OCI-LY7 (cell line): ENCODE data around the gene RHO. TPM values are rescaled to one million over a fixed set of nuclear protein-coding genes. Genes with fewer than 3 reads are reported as not detected.
"Not testable (repeated sequence)": the region's sequence is repeated elsewhere in the genome, so short reads cannot be mapped to it uniquely, and the experiment has no call there.

ENCODE experiments used
- BruUV-seq: library from RNA; stranded (reverse); fragments of 400-500 nt; replicated peaks from 2 replicates; lab custom pipeline; 2021; lab: Mats Ljungman, UMichigan
- CTCF ChIA-PET: fragments of 300-600 bp; sonication (Branson Sonifier 250); formaldehyde crosslinking; loops from one replicate; lab custom pipeline; 2022; ENCODE audit warnings: antibody characterized with exemption; ENCODE audit not compliant: unreplicated experiment; lab: Charles Lee
- POLR2A ChIA-PET: fragments of 300-600 bp; sonication (Branson Sonifier 250); formaldehyde crosslinking; loops from one replicate; lab custom pipeline; 2022; ENCODE audit warnings: antibody characterized with exemption; lab: Charles Lee
- DNase-seq: peaks from one replicate; pipeline ENCODE4 v3.0.0-alpha.2; 2015; ENCODE audit warnings: low spot score
- H2AFZ ChIP-seq: fragments of 200-600 bp; sonication (generic), shearing (Covaris generic); 2 replicates; pipeline ENCODE4 v1.6.1; 2014; ENCODE audit warnings: mild to moderate bottlenecking, antibody characterized with exemption, low read length, moderate library complexity
- H3K27ac ChIP-seq: fragments of 200-600 bp; sonication (generic); 2 replicates; pipeline ENCODE4 v1.5.1; 2014; ENCODE audit warnings: mixed run types, low read depth, mild to moderate bottlenecking, moderate library complexity, low read length, inconsistent platforms; ENCODE audit not compliant: poor library complexity, severe bottlenecking
- H3K36me3 ChIP-seq: fragments of 200-600 bp; sonication (generic); 2 replicates; pipeline ENCODE4 v1.6.1; 2014; ENCODE audit warnings: mild to moderate bottlenecking, antibody characterized with exemption, low read length, moderate library complexity, mixed read lengths; ENCODE audit not compliant: insufficient read depth
- H3K4me1 ChIP-seq: fragments of 200-600 bp; sonication (generic); 2 replicates; pipeline ENCODE4 v1.5.1; 2014; ENCODE audit warnings: mild to moderate bottlenecking, low read length; ENCODE audit not compliant: insufficient read depth, poor library complexity, severe bottlenecking
- H3K4me2 ChIP-seq: fragments of 200-600 bp; sonication (generic); 2 replicates; pipeline ENCODE4 v1.6.1; 2014; ENCODE audit warnings: mild to moderate bottlenecking, low read length
- H3K4me3 ChIP-seq: fragments of 200-600 bp; sonication (generic); 2 replicates; pipeline ENCODE4 v1.5.1; 2014; ENCODE audit warnings: mild to moderate bottlenecking, low read depth, low read length; ENCODE audit not compliant: poor library complexity, severe bottlenecking
- H3K79me2 ChIP-seq: fragments of 200-600 bp; sonication (generic); 2 replicates; pipeline ENCODE4 v1.6.1; 2016; ENCODE audit warnings: low read depth, mild to moderate bottlenecking, low read length, moderate library complexity, mixed read lengths; ENCODE audit not compliant: insufficient read depth
- H3K9me2 ChIP-seq: fragments of 200-600 bp; sonication (generic); 2 replicates; pipeline ENCODE4 v1.6.1; 2016; ENCODE audit warnings: mild to moderate bottlenecking, low read length, mixed read lengths; ENCODE audit not compliant: insufficient read depth
- H3K9me3 ChIP-seq: fragments of 200-600 bp; sonication (generic); 2 replicates; pipeline ENCODE4 v1.6.1; 2014; ENCODE audit warnings: mild to moderate bottlenecking, mixed run types, low read length, mixed read lengths
- H4K20me1 ChIP-seq: fragments of 200-600 bp; sonication (generic); 2 replicates; pipeline ENCODE4 v1.6.1; 2014; ENCODE audit warnings: mild to moderate bottlenecking, antibody characterized with exemption, low read length, moderate library complexity, mixed read lengths; ENCODE audit not compliant: insufficient read depth
- CTCF ChIP-seq: fragments of 200-600 bp; sonication (generic); conservative IDR thresholded peaks from 2 replicates; pipeline ENCODE4 v1.5.1; 2014; ENCODE audit warnings: mild to moderate bottlenecking, antibody characterized with exemption, low read length, moderate library complexity, mixed read lengths
- EZH2phosphoT487 ChIP-seq: fragments of 200-600 bp; sonication (generic); IDR thresholded peaks from 2 replicates; pipeline ENCODE4 v1.6.1; 2018; ENCODE audit warnings: low read depth, borderline replicate concordance, mild to moderate bottlenecking, mixed run types, antibody characterized with exemption, low read length, moderate library complexity, mixed read lengths
- intact Hi-C: fragments of 100-400 bp; cut with micrococcal nuclease; formaldehyde crosslinking; loops from one replicate; pipeline ENCODE4 v1.10.0; 2022; ENCODE audit not compliant: unreplicated experiment
- total RNA-seq, 2 experiments: library from RNA; depleted of rRNA in 1 of 2; stranded (reverse); fragments of >200 nt in 1 of 2; shearing (Covaris generic) in 1 of 2; gene quantifications; 2 replicates each; pipeline ENCODE4 v1.2.3, GENCODE V29; 2014 to 2022

The RHO gene
- total RNA-seq, 2 experiments from 2014 or later = not detected

- Histone ChIP-seq H3K27ac (no peak overlapping the region), H3K4me3 (no peak overlapping the region), H3K9me3 (no peaks in the 10 kb centered on the region), H3K9me2 (no peaks in the 10 kb centered on the region), H3K79me2 (no peaks in the 10 kb centered on the region), H3K4me1 (no peaks in the 10 kb centered on the region), H3K36me3 (no peaks in the 10 kb centered on the region), H3K4me2 (no peak overlapping the region), H4K20me1 (no peaks in the 10 kb centered on the region), H2AFZ (no peak overlapping the region)
- DNase-seq = no peak
- POLR2A ChIA-PET = interaction anchor here (0.6 kb wide), 1 partner anchor 172 kb away, joined by 3 read pairs; no protein-coding TSS in a partner anchor
- CTCF ChIA-PET = no interaction called here
- intact Hi-C loops = no loop called here
- TF ChIP-seq EZH2phosphoT487 = no peak
- BruUV-seq = no TSS peak
Observed at GRCh38 chr3:129543999-129544398, 15.6 kb downstream of the RHO start.

- H3K4me2 ChIP-seq, H3K4me3 ChIP-seq, H3K9me2 ChIP-seq, H3K79me2 ChIP-seq, H3K27ac ChIP-seq, intact Hi-C loops, DNase-seq, H3K9me3 ChIP-seq, BruUV-seq, CTCF ChIA-PET, H2AFZ ChIP-seq, H4K20me1 ChIP-seq, H3K36me3 ChIP-seq, H3K4me1 ChIP-seq: not testable (repeated sequence)
- POLR2A ChIA-PET = interaction anchor here (0.7 kb wide), 1 partner anchor 9 kb away, joined by 3 read pairs; no protein-coding TSS in a partner anchor
Observed at GRCh38 chr3:129545951-129546350, 17.5 kb downstream of the RHO start.

GRCh38 chr3:129547241-129547640 is 18.8 kb downstream of the RHO start:
- BruUV-seq = no TSS peak
- intact Hi-C loops = no loop called here
- no peak overlapping the region for H3K27ac ChIP-seq
- no peak overlapping the region for H3K4me3 ChIP-seq
- ChIA-PET CTCF (no interaction called here), POLR2A (no interaction called here)
- H4K20me1 ChIP-seq = no peaks in the 10 kb centered on the region
- TF ChIP-seq CTCF = no peak
- TF ChIP-seq EZH2phosphoT487 = no peak
- H3K4me2 ChIP-seq = no peak overlapping the region
- no peak overlapping the region for H2AFZ ChIP-seq
- H3K9me2 ChIP-seq = no peaks in the 10 kb centered on the region
- no peak for DNase-seq
- H3K9me3 ChIP-seq = no peaks in the 10 kb centered on the region
- no peaks in the 10 kb centered on the region for H3K79me2 ChIP-seq
- H3K4me1 ChIP-seq = no peaks in the 10 kb centered on the region
- H3K36me3 ChIP-seq = no peaks in the 10 kb centered on the region
